ENCODE data around the gene TMEM17. TPM values are rescaled to one million over a fixed set of nuclear protein-coding genes. Genes with fewer than 3 reads are reported as not detected.

Gene TMEM17
- polyA plus RNA-seq, 1 experiment, result 2.5 TPM

DNA sequence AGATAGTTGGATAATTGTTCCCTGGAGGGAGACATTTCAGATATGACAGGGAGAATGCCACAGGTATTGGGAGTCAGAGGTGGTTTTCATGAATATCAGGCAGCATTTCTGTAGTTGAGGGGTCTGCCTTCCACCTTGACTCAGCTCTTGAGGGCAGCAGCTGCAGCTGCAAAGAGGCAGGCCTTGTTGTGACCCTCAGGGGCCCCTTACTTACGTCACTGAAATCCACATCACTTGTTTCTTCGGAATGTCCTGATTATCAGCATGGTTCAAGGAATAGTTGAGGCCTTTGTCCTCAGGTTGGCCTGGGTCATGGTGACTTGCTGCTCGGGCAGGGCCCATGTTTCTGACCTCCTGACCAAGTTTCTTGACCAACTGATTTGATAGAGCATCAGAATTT lies 46.9 kb downstream of the TMEM17 start:
- no peak for DNase-seq (ENCODE audit: low read depth, low spot score)
- Histone ChIP-seq H3K27ac (ENCODE audit: low read depth, low read length) (no peak overlapping the region), H3K27me3 (ENCODE audit: control insufficient read depth, insufficient read depth, low read length) (no peaks in the 10 kb centered on the region), H3K4me3 (ENCODE audit: low read depth, low read length) (no peak overlapping the region), H3K9me3 (ENCODE audit: control insufficient read depth, insufficient read depth, low read length) (no peaks in the 10 kb centered on the region)
- CTCF ChIA-PET, result interaction anchor here (12.0 kb wide), 1 partner anchor 316 kb away, joined by 291 read pairs; no protein-coding TSS in a partner anchor
- POLR2A ChIA-PET, result no interaction called here
- TF ChIP-seq, protein P1, sequence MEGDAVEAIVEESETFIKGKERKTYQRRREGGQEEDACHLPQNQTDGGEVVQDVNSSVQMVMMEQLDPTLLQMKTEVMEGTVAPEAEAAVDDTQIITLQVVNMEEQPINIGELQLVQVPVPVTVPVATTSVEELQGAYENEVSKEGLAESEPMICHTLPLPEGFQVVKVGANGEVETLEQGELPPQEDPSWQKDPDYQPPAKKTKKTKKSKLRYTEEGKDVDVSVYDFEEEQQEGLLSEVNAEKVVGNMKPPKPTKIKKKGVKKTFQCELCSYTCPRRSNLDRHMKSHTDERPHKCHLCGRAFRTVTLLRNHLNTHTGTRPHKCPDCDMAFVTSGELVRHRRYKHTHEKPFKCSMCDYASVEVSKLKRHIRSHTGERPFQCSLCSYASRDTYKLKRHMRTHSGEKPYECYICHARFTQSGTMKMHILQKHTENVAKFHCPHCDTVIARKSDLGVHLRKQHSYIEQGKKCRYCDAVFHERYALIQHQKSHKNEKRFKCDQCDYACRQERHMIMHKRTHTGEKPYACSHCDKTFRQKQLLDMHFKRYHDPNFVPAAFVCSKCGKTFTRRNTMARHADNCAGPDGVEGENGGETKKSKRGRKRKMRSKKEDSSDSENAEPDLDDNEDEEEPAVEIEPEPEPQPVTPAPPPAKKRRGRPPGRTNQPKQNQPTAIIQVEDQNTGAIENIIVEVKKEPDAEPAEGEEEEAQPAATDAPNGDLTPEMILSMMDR (IDR thresholded peaks at IDR 0.05; ENCODE audit: low read depth, low read length), result no peak

DNA sequence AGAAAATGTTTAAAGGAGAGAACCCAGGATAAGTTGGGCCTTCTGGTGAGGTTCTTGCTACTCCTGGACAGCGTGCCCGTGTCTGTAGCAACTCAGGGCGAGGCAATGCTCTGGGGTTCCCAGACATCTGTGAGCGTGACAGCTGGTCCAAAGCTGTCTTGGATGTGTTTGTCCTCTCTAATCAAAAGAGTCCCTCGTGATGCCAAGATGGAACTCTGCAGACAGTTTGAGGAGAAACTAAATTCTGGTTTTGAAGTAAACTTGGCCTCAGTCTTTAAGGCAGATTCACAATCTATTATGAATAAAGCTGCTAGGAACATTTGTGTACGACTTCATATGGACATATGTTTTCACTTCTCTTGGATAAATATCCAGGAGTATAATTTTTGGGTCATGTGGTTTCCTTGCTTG lies 47.3 kb downstream of the TMEM17 start:
- ChIA-PET CTCF (interaction anchor here (12.0 kb wide), 1 partner anchor 317 kb away, joined by 291 read pairs; no protein-coding TSS in a partner anchor), POLR2A (interaction anchor here (2.6 kb wide), 1 partner anchor 47 kb away, joined by 8 read pairs; the partner anchor contains the start of gene TMEM17)
- Histone ChIP-seq H3K4me3 (ENCODE audit: low read depth, low read length) (no peak overlapping the region), H3K27ac (ENCODE audit: low read depth, low read length) (no peak overlapping the region), H3K27me3 (ENCODE audit: control insufficient read depth, insufficient read depth, low read length) (no peaks in the 10 kb centered on the region), H3K9me3 (ENCODE audit: control insufficient read depth, insufficient read depth, low read length) (no peaks in the 10 kb centered on the region)
- TF ChIP-seq, protein P1 (IDR thresholded peaks at IDR 0.05; ENCODE audit: low read depth, low read length), result no peak
- no peak for DNase-seq (ENCODE audit: low read depth, low spot score)

DNA sequence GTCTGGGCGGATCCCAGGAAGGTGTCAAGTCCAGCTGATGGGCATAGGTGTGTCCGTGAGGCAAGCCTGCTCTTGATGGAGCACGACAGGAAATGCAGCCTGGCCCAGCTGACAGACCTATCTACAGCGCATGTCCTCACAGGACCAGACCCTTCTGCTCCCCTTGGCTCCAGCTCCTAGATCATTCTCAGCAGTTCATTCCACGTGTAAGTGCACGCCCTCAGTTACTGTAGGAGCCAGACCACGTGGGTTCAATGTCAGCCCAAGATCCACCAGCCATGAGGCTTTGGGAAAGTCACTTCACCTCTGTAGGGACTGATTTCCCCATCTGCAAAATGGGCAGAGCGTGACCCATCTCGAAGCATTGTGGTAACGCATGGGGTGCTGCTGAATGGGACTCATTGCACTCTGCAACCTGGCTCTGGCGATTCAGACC lies 47.8 kb downstream of the TMEM17 start:
- H3K4me3 ChIP-seq (ENCODE audit: low read depth, low read length), result no peak overlapping the region
- CTCF ChIA-PET, result interaction anchor here (0.8 to 12.0 kb wide), 14 partner anchors 15 to 730 kb away, joined by 3 to 291 read pairs (median 6); no protein-coding TSS in a partner anchor
- no peak for DNase-seq (ENCODE audit: low read depth, low spot score)
- TF ChIP-seq, protein P1 (IDR thresholded peaks at IDR 0.05; ENCODE audit: low read depth, low read length), result no peak
- POLR2A ChIA-PET, result interaction anchor here (2.6 kb wide), 1 partner anchor 48 kb away, joined by 8 read pairs; the partner anchor contains the start of gene TMEM17
- H3K27me3 ChIP-seq (ENCODE audit: control insufficient read depth, insufficient read depth, low read length), result no peaks in the 10 kb centered on the region
- no peak overlapping the region for H3K27ac ChIP-seq (ENCODE audit: low read depth, low read length)
- H3K9me3 ChIP-seq (ENCODE audit: control insufficient read depth, insufficient read depth, low read length), result no peaks in the 10 kb centered on the region

DNA sequence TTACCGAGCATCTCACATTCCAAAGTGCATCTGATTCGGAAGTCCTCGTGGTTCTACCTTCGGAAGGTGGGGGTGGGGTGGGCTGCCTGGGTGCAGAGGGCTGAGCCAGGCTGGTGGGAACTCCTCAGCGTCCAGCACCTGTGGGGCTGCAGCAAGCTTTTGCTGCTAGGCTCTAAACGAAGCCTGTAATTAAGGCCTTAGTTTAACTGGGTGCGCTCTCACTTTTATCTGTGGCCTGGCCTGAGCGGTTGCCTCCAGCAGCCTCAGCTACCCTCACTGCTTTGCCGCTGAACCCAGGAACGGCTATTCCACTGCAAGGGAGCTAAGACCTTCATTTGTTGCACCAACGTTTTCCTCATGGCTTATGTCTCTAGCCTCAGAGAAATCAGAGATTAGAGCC lies 48.4 kb downstream of the TMEM17 start:
- peaks cover 3% of the 10 kb centered on the region for H3K27me3 ChIP-seq (ENCODE audit: control insufficient read depth, insufficient read depth, low read length)
- H3K27ac ChIP-seq (ENCODE audit: low read depth, low read length), result no peak overlapping the region
- no peaks in the 10 kb centered on the region for H3K9me3 ChIP-seq (ENCODE audit: control insufficient read depth, insufficient read depth, low read length)
- ChIA-PET POLR2A (interaction anchor here (0.6 to 2.6 kb wide), 5 partner anchors 48 to 1144 kb away, joined by 3 to 11 read pairs (median 6); partner anchors contain the start of genes EHBP1 and TMEM17), CTCF (interaction anchor here (0.6 to 12.0 kb wide), 52 partner anchors 9 to 1549 kb away, joined by 3 to 291 read pairs (median 4); partner anchors contain the start of gene TMEM17)
- H3K4me3 ChIP-seq (ENCODE audit: low read depth, low read length), result no peak overlapping the region; the same call in 1 of the 2 replicates
- DNase-seq (ENCODE audit: low read depth, low spot score), result no peak
- TF ChIP-seq, protein P1 (IDR thresholded peaks at IDR 0.05; ENCODE audit: low read depth, low read length), result no peak
